Neuronal stem cell (in vitro differentiated cells): ENCODE data around the gene CYGB.
A peak's percentile ranks its signal among the peaks of the same experiment; 100 is the strongest.
"Not testable (repeated sequence)": the region's sequence is repeated elsewhere in the genome, so short reads cannot be mapped to it uniquely, and the experiment has no call there.

ENCODE experiments used
- DNase-seq: peaks from one replicate; pipeline ENCODE4 v3.0.0-alpha.2; 2013; ENCODE audit warnings: low spot score
- H2AFZ ChIP-seq: one replicate; pipeline ENCODE4 v1.6.1; 2013; ENCODE audit warnings: mild to moderate bottlenecking, low read length, inconsistent platforms
- H2AK5ac ChIP-seq: 2 replicates; pipeline ENCODE4 v1.6.1; 2013; ENCODE audit warnings: low read depth, mild to moderate bottlenecking, inconsistent platforms, low read length, moderate library complexity, mixed read lengths
- H2BK120ac ChIP-seq: 2 replicates; pipeline ENCODE4 v1.6.1; 2013; ENCODE audit warnings: low read depth, mild to moderate bottlenecking, inconsistent platforms, low read length, moderate library complexity, mixed read lengths
- H2BK12ac ChIP-seq: one replicate; pipeline ENCODE4 v1.6.1; 2013; ENCODE audit warnings: low read length, inconsistent platforms
- H2BK15ac ChIP-seq: 2 replicates; pipeline ENCODE4 v1.6.1; 2013; ENCODE audit warnings: mild to moderate bottlenecking, low read length, inconsistent platforms, mixed read lengths
- H2BK5ac ChIP-seq: one replicate; pipeline ENCODE4 v1.6.1; 2013; ENCODE audit warnings: inconsistent platforms, mild to moderate bottlenecking, low read length, moderate library complexity
- H3K14ac ChIP-seq: one replicate; pipeline ENCODE4 v1.6.1; 2013; ENCODE audit warnings: low read length, inconsistent platforms
- H3K18ac ChIP-seq: 2 replicates; pipeline ENCODE4 v1.6.1; 2013; ENCODE audit warnings: low read length, inconsistent platforms
- H3K23ac ChIP-seq: 2 replicates; pipeline ENCODE4 v1.6.1; 2013; ENCODE audit warnings: low read depth, mild to moderate bottlenecking, mixed read lengths, low read length, inconsistent platforms; ENCODE audit not compliant: poor library complexity
- H3K27ac ChIP-seq: replicated peaks from 3 replicates; pipeline ENCODE4 v1.5.1; 2013; ENCODE audit warnings: low read length, inconsistent platforms
- H3K27me3 ChIP-seq, 3 experiments: 2 replicates each; pipeline ENCODE4 v1.6.1; 2013; ENCODE audit warnings: low read length in 3 of 3, mild to moderate bottlenecking in 2 of 3, inconsistent platforms in 1 of 3, low read depth in 1 of 3, mixed read lengths in 1 of 3, moderate library complexity in 1 of 3; ENCODE audit not compliant: control insufficient read depth in 3 of 3, insufficient read depth in 3 of 3
- H3K36me3 ChIP-seq, 2 donors: replicated peaks in 1 of 2; 2 replicates each; pipeline ENCODE4 v1.6.1; 2013; ENCODE audit warnings: low read length in 2 of 2; ENCODE audit not compliant: control insufficient read depth in 2 of 2, insufficient read depth in 2 of 2
- H3K4ac ChIP-seq: 2 replicates; pipeline ENCODE4 v1.6.1; 2013; ENCODE audit warnings: inconsistent platforms, mild to moderate bottlenecking, low read length, moderate library complexity
- H3K4me1 ChIP-seq, 2 donors: 1 replicate in 1 of 2; 2 replicates in 1 of 2; pipeline ENCODE4 v1.6.1; 2013; ENCODE audit warnings: low read length in 2 of 2, low read depth in 1 of 2; ENCODE audit not compliant: control insufficient read depth in 2 of 2, insufficient read depth in 1 of 2
- H3K4me2 ChIP-seq: one replicate; pipeline ENCODE4 v1.6.1; 2013; ENCODE audit warnings: mild to moderate bottlenecking, low read length, inconsistent platforms; ENCODE audit not compliant: insufficient read depth, poor library complexity, severe bottlenecking
- H3K4me3 ChIP-seq, 2 donors: 2 replicates each; pipeline ENCODE4 v1.5.1; 2013; ENCODE audit warnings: low read length in 2 of 2, mild to moderate bottlenecking in 2 of 2, inconsistent platforms in 1 of 2, moderate library complexity in 1 of 2
- H3K79me1 ChIP-seq: one replicate; pipeline ENCODE4 v1.6.1; 2013; ENCODE audit warnings: low read depth, mild to moderate bottlenecking, inconsistent platforms, low read length, moderate library complexity
- H3K9ac ChIP-seq: one replicate; pipeline ENCODE4 v1.6.1; 2013; ENCODE audit warnings: mild to moderate bottlenecking, low read depth, low read length, inconsistent platforms; ENCODE audit not compliant: poor library complexity
- H3K9me3 ChIP-seq, 2 donors: replicated peaks in 1 of 2; 2 replicates each; pipeline versions ENCODE3 to v1.6.1; 2013; ENCODE audit warnings: low read length in 2 of 2, mild to moderate bottlenecking in 2 of 2, inconsistent platforms in 1 of 2, low read depth in 1 of 2, mixed read lengths in 1 of 2, moderate library complexity in 1 of 2; ENCODE audit not compliant: control insufficient read depth in 2 of 2, insufficient read depth in 1 of 2
- H4K8ac ChIP-seq: one replicate; pipeline ENCODE4 v1.6.1; 2013; ENCODE audit warnings: low read depth, mild to moderate bottlenecking, inconsistent platforms, low read length, moderate library complexity
- H4K91ac ChIP-seq: one replicate; pipeline ENCODE4 v1.6.1; 2013; ENCODE audit warnings: low read length, low read depth, mild to moderate bottlenecking, inconsistent platforms; ENCODE audit not compliant: poor library complexity
- WGBS, 2 donors: extraction: QIAGEN DNeasy Blood & Tissue Kit; methylation state at CpG; one replicate each; pipeline ENCODE4 v1.1.7; 2013; ENCODE audit warnings: missing lambda C conversion rate in 2 of 2, mixed read lengths in 1 of 2; ENCODE audit not compliant: insufficient read length in 2 of 2, insufficient replicate concordance in 1 of 2; ENCODE audit errors: extremely low coverage in 2 of 2; 5-methylcytosine and 5-hydroxymethylcytosine counted together

CYGB gene

DNA sequence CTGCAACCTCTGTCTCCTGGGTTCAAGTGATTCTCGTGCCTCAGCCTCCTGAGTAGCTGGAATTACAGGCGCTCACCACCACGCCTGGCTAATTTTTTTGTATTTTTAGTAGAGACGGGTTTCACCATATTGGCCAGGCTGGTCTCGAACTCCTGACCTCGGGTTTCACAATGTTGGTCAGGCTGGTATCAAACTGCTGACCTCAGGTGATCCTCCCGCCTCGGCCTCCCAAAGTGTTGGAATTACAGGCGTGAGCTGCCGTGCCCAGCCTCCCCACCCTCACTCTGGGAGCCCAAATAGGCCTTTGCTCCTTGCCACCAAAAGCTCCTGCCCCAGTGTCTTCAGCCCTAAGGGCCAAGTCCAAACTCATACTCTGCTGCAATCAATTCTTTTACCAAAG, 15.8 kb downstream of the CYGB start:
- not testable (repeated sequence) for H3K4me2 ChIP-seq, H3K9ac ChIP-seq, H3K9me3 ChIP-seq, H4K8ac ChIP-seq, H3K18ac ChIP-seq, H3K23ac ChIP-seq, H2BK120ac ChIP-seq, H2BK15ac ChIP-seq, H3K79me1 ChIP-seq, H3K27ac ChIP-seq, H3K4me1 ChIP-seq, H4K91ac ChIP-seq, DNase-seq, H2AFZ ChIP-seq, H2BK5ac ChIP-seq, H3K4me3 ChIP-seq, H2BK12ac ChIP-seq, H3K4ac ChIP-seq, H2AK5ac ChIP-seq, H3K36me3 ChIP-seq
- WGBS, 2 donors, result no CpG with 5 or more reads among the region's 10 CpGs
- H3K27me3 ChIP-seq, result peaks cover 0 to 47% (median 2%) of the 10 kb centered on the region in 3 experiments
- H3K14ac ChIP-seq, result peak overlapping the region; percentile 47

GRCh38 chr17:76521262-76521661, 16.2 kb downstream of the CYGB start:
- Histone ChIP-seq H2AFZ (no peak overlapping the region), H3K9ac (no peak overlapping the region)
- no peak for DNase-seq

GRCh38 chr17:76519048-76519966, 18.2 kb downstream of the CYGB start:
- no peak overlapping the region for H3K18ac ChIP-seq
- H3K27ac ChIP-seq, result no peak overlapping the region
- no peak overlapping the region for H3K9ac ChIP-seq

More at GRCh38 chr17:76521262-76521661, 16.2 kb downstream of the CYGB start:
- Histone ChIP-seq H3K9me3 (no peaks in the 10 kb centered on the region), H3K4ac (no peak overlapping the region), H3K18ac (no peak overlapping the region), H3K27me3 (peaks cover 0 to 47% (median 2%) of the 10 kb centered on the region in 3 experiments), H4K8ac (no peak overlapping the region), H3K14ac (no peak overlapping the region), H4K91ac (peak overlapping the region; percentile 30), H3K4me2 (no peak overlapping the region), H3K4me1 (peaks cover 2 to 5% of the 10 kb centered on the region in 2 donors), H2AK5ac (peak overlapping the region; percentile 21), H2BK120ac (no peak overlapping the region), H2BK5ac (no peak overlapping the region), H3K79me1 (peaks cover 1% of the 10 kb centered on the region), H3K27ac (no peak overlapping the region), H3K4me3 (no peak overlapping the region), H2BK12ac (no peak overlapping the region), H3K36me3 (no peaks in the 10 kb centered on the region), H2BK15ac (peak overlapping the region; percentile 55), H3K23ac (no peak overlapping the region)
- no CpG with 5 or more reads among the region's 7 CpGs for WGBS, 2 donors

DNA sequence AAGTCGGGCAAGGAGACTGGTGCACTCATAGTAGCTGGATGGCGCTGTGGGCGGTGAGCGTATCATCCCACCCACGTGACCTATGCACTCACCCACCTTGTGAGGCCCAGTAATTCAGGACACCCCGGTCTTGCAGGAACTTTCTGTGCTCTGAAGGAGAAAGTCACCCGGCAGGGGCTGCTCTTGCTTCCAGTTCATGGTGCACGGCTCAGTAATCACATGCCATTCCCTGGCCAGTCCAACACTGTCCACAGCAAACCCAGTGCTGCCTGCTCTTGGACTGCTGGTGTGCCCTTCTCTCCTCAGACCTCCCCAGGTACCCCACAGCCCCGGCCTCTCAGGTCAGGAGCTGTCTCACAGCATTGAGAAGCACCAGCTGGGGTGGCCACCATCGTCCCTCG, 19.9 kb downstream of the CYGB start:
- no peak overlapping the region for H4K8ac ChIP-seq
- H3K4me3 ChIP-seq, result no peak overlapping the region
- no peak overlapping the region for H2BK12ac ChIP-seq
- peak overlapping the region; percentile 6 for H2BK5ac ChIP-seq
- no peaks in the 10 kb centered on the region for H3K9me3 ChIP-seq
- no peak overlapping the region for H3K27ac ChIP-seq
- H3K4me2 ChIP-seq, result no peak overlapping the region
- WGBS, 2 donors, result no CpG with 5 or more reads among the region's 11 CpGs
- H3K4me1 ChIP-seq, result peaks cover 3 to 4% of the 10 kb centered on the region in 2 donors
- no peak overlapping the region for H2AFZ ChIP-seq
- no peak overlapping the region for H3K14ac ChIP-seq
- H3K27me3 ChIP-seq, result peaks cover 0 to 45% (median 0%) of the 10 kb centered on the region in 3 experiments
- no peak overlapping the region for H3K4ac ChIP-seq
- H3K18ac ChIP-seq, result peak overlapping the region; percentile 42
- peak overlapping the region; percentile 39 for H2BK15ac ChIP-seq
- no peak overlapping the region for H2AK5ac ChIP-seq
- no peaks in the 10 kb centered on the region for H3K36me3 ChIP-seq
- no peak overlapping the region for H2BK120ac ChIP-seq
- H3K23ac ChIP-seq, result no peak overlapping the region
- H3K9ac ChIP-seq, result no peak overlapping the region
- DNase-seq, result no peak
- H3K79me1 ChIP-seq, result peaks cover 1% of the 10 kb centered on the region
- no peak overlapping the region for H4K91ac ChIP-seq

More at GRCh38 chr17:76519048-76519966, 18.2 kb downstream of the CYGB start:
- H3K36me3 ChIP-seq, result no peaks in the 10 kb centered on the region
- no peak overlapping the region for H2BK12ac ChIP-seq
- H3K4me3 ChIP-seq, result no peak overlapping the region
- H2AFZ ChIP-seq, result no peak overlapping the region
- peaks cover 3 to 5% of the 10 kb centered on the region in 2 donors for H3K4me1 ChIP-seq
- no peaks in the 10 kb centered on the region for H3K9me3 ChIP-seq
- H3K79me1 ChIP-seq, result peaks cover 1% of the 10 kb centered on the region
- no peak overlapping the region for H2BK120ac ChIP-seq
- H3K4ac ChIP-seq, result no peak overlapping the region
- H3K4me2 ChIP-seq, result no peak overlapping the region
- no peak for DNase-seq
- no peak overlapping the region for H4K8ac ChIP-seq
- H2BK15ac ChIP-seq, result no peak overlapping the region
- no CpG with 5 or more reads among the region's 15 CpGs for WGBS, 2 donors
- H2BK5ac ChIP-seq, result no peak overlapping the region
- H2AK5ac ChIP-seq, result no peak overlapping the region
- H3K27me3 ChIP-seq, result peaks cover 0 to 41% (median 2%) of the 10 kb centered on the region in 3 experiments
- no peak overlapping the region for H3K14ac ChIP-seq
- no peak overlapping the region for H3K23ac ChIP-seq
- H4K91ac ChIP-seq, result no peak overlapping the region
